A549 (cell line): ENCODE data around the gene EXOG.

ENCODE experiments used
- CTCF ChIP-seq: fragments of >200 bp; sonication (Bioruptor Twin); formaldehyde crosslinking; IDR thresholded peaks from 3 replicates; pipeline ENCODE4 v1.5.1; 2016
- KDM1A ChIP-seq: fragments of 200-600 bp; sonication (generic); IDR thresholded peaks from 2 replicates; pipeline ENCODE4 v1.6.1; 2016; ENCODE audit warnings: low read depth, mild to moderate bottlenecking
- POLR2A ChIP-seq: IDR thresholded peaks from 2 replicates; pipeline ENCODE4 v1.6.1; 2012; ENCODE audit warnings: mild to moderate bottlenecking, low read length
- RAD21 ChIP-seq, 2 experiments: fragments of >200 bp in 1 of 2; sonication (Bioruptor Twin) in 1 of 2; formaldehyde crosslinking in 1 of 2; IDR thresholded peaks in 1 of 2; conservative IDR thresholded peaks in 1 of 2; 2 replicates in 1 of 2; 3 replicates in 1 of 2; pipeline ENCODE4 v1.6.1; 2012 to 2018; ENCODE audit warnings: inconsistent platforms in 1 of 2
- ZC3H11A ChIP-seq: fragments of 450-650 bp; IDR thresholded peaks from 2 replicates; pipeline ENCODE4 v1.6.1; 2014; ENCODE audit warnings: antibody characterized with exemption, mild to moderate bottlenecking
- TF ChIP-seq, protein P1 (sequence below): IDR thresholded peaks from 2 replicates; pipeline ENCODE4 v1.6.1; 2012

DNA sequence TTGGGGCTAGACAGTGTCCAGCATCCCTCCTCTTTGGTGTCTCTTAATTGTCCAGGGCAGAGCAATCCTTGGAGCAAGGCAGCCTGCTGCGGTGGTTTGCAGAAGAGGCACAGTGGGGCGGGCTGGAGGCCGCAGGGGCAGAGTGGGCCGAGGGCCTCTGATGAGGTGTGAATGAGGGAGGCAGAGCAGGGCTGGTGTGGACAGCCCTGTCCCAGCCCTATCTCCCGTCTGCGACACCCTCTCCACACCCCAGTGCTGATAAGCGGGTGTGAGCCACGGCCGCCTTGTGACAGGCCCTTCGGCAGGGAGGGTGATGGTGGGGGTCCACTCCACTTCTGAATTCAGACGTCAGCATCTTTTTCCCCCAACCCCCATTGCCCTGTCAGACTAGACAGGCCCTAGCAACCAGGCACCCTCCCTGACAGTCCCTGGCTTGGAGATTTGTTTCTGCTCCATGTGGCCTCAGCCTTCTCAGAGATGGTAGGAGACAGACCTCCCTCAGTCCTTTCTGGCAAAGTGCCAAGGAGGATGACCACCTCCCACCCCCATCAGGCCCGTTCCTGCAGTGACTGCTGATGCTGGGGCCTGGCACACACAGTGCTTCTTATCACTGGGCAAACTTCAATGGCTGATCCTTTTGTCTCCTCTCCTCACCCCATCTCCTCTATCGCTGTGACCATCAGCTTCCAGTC lies 37.3 kb downstream of the EXOG start:
- TF ChIP-seq, protein P1, sequence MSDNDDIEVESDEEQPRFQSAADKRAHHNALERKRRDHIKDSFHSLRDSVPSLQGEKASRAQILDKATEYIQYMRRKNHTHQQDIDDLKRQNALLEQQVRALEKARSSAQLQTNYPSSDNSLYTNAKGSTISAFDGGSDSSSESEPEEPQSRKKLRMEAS = no peak
- TF ChIP-seq KDM1A = no peak
- TF ChIP-seq POLR2A = no peak
- no peak for TF ChIP-seq RAD21 (conservative IDR thresholded peaks at IDR 0.05 in 1 of 2, IDR thresholded peaks at IDR 0.05 in 1 of 2)
- TF ChIP-seq CTCF = no peak
- TF ChIP-seq ZC3H11A = no peak
